Renal cortex interstitium (tissue), 11 donors: ENCODE results near the gene INPP4B. TPM values are rescaled to one million over a fixed set of nuclear protein-coding genes. Genes with fewer than 3 reads are reported as not detected.
"Not testable (repeated sequence)": the region's sequence is repeated elsewhere in the genome, so short reads cannot be mapped to it uniquely, and the experiment has no call there.

ENCODE experiments used
- DNase-seq, 11 donors: peaks; one replicate each; pipeline ENCODE4 v3.0.0-alpha.2; 2013; ENCODE audit warnings: low read depth in 9 of 11, low spot score in 4 of 11; ENCODE audit errors: extremely low read depth in 1 of 11
- polyA plus RNA-seq, 3 donors: library from polyadenylated mRNA; unstranded; fragments of 120-200 nt; gene quantifications; one replicate each; pipeline ENCODE4 v1.2.1, GENCODE V29; 2013; ENCODE audit not compliant: insufficient read length in 3 of 3

Gene INPP4B
- polyA plus RNA-seq, 3 donors = 9.2 to 11.7 (median 9.4) TPM

- DNase-seq = no peak
Observed at GRCh38 chr4:142110136-142110535, 736.0 kb downstream of the INPP4B start.

GRCh38 chr4:142104041-142104440, 742.1 kb downstream of the INPP4B start:
- no peak for DNase-seq

GRCh38 chr4:142101401-142101800, 744.7 kb downstream of the INPP4B start:
- no peak for DNase-seq

GRCh38 chr4:142100941-142101340, 745.2 kb downstream of the INPP4B start:
- no peak for DNase-seq

- no peak for DNase-seq
Observed at GRCh38 chr4:142098900-142099545, 747.1 kb downstream of the INPP4B start.

GRCh38 chr4:142098380-142098779, 747.7 kb downstream of the INPP4B start:
- DNase-seq = no peak

GRCh38 chr4:142097015-142097414, 749.1 kb downstream of the INPP4B start:
- DNase-seq = no peak

- DNase-seq = no peak
Observed at GRCh38 chr4:142095886-142096605, 750.1 kb downstream of the INPP4B start.

GRCh38 chr4:142092941-142093340, 753.2 kb downstream of the INPP4B start:
- no peak for DNase-seq

GRCh38 chr4:142091691-142092182, 754.4 kb downstream of the INPP4B start:
- no peak for DNase-seq

- DNase-seq = no peak
Observed at GRCh38 chr4:142091085-142091513, 755.0 kb downstream of the INPP4B start.

- DNase-seq = no peak
Observed at GRCh38 chr4:142088906-142089305, 757.2 kb downstream of the INPP4B start.

- no peak for DNase-seq
Observed at GRCh38 chr4:142085513-142086292, 760.4 kb downstream of the INPP4B start.

GRCh38 chr4:142083264-142083663, 762.8 kb downstream of the INPP4B start:
- DNase-seq = no peak

- peak in 1 of 11 donors; percentile 6 for DNase-seq
Observed at GRCh38 chr4:142081025-142081424, 765.1 kb downstream of the INPP4B start.

GRCh38 chr4:142079959-142080358, 766.1 kb downstream of the INPP4B start:
- DNase-seq = no peak

- DNase-seq = no peak
Observed at GRCh38 chr4:142077048-142077447, 769.1 kb downstream of the INPP4B start.

- DNase-seq = not testable (repeated sequence)
Observed at GRCh38 chr4:142068304-142068703, 777.8 kb downstream of the INPP4B start.

- not testable (repeated sequence) for DNase-seq
Observed at GRCh38 chr4:142066562-142066961, 779.5 kb downstream of the INPP4B start.
